Calu3 (cell line): ENCODE data around the gene PRCD. TPM values are rescaled to one million over a fixed set of nuclear protein-coding genes. Genes with fewer than 3 reads are reported as not detected.
"Not testable (repeated sequence)": the region's sequence is repeated elsewhere in the genome, so short reads cannot be mapped to it uniquely, and the experiment has no call there.

Experiments used
- BruUV-seq: library from RNA; stranded (reverse); fragments of 400-500 nt; replicated peaks from 2 replicates; lab custom pipeline; 2021; lab: Mats Ljungman, UMichigan
- CTCF ChIA-PET: fragments of 300-600 bp; sonication (Branson Sonifier 250); formaldehyde crosslinking; loops from one replicate; lab custom pipeline; 2022; ENCODE audit warnings: antibody characterized with exemption; lab: Charles Lee
- DNase-seq: peaks from one replicate; pipeline ENCODE4 v3.0.0; 2022
- H3K27ac Mint-ChIP-seq: one replicate; pipeline ENCODE4 v1.8.0; 2022; ENCODE audit warnings: mixed read lengths; ENCODE audit not compliant: unreplicated experiment
- H3K27me3 Mint-ChIP-seq: one replicate; pipeline ENCODE4 v1.8.0; 2022; ENCODE audit warnings: mixed read lengths; ENCODE audit not compliant: unreplicated experiment
- H3K36me3 Mint-ChIP-seq: one replicate; pipeline ENCODE4 v1.8.0; 2022; ENCODE audit warnings: mild to moderate bottlenecking, moderate library complexity, mixed read lengths; ENCODE audit not compliant: insufficient read depth, unreplicated experiment
- H3K4me1 Mint-ChIP-seq: one replicate; pipeline ENCODE4 v1.8.0; 2022; ENCODE audit warnings: mild to moderate bottlenecking, low read depth, mixed read lengths; ENCODE audit not compliant: unreplicated experiment
- H3K4me3 Mint-ChIP-seq: one replicate; pipeline ENCODE4 v1.8.0; 2022; ENCODE audit warnings: mild to moderate bottlenecking, low read depth, moderate library complexity, mixed read lengths; ENCODE audit not compliant: unreplicated experiment
- H3K9me3 Mint-ChIP-seq: one replicate; pipeline ENCODE4 v1.8.0; 2022; ENCODE audit warnings: low read depth, mixed read lengths; ENCODE audit not compliant: unreplicated experiment
- intact Hi-C: fragments of 100-400 bp; cut with micrococcal nuclease; formaldehyde crosslinking; loops from one replicate; pipeline ENCODE4 v1.10.0; 2022; ENCODE audit not compliant: unreplicated experiment
- total RNA-seq: library from RNA; stranded (reverse); gene quantifications from 2 replicates; pipeline ENCODE4 v1.2.3, GENCODE V29; 2022
- TF ChIP-seq, protein P1 (sequence below): fragments of 200-600 bp; IDR thresholded peaks from one replicate; pipeline ENCODE4 v1.8.0; 2022; ENCODE audit warnings: antibody characterized with exemption; ENCODE audit not compliant: unreplicated experiment

PRCD gene
- total RNA-seq, 1 experiment from 2014 or later, result not detected

DNA sequence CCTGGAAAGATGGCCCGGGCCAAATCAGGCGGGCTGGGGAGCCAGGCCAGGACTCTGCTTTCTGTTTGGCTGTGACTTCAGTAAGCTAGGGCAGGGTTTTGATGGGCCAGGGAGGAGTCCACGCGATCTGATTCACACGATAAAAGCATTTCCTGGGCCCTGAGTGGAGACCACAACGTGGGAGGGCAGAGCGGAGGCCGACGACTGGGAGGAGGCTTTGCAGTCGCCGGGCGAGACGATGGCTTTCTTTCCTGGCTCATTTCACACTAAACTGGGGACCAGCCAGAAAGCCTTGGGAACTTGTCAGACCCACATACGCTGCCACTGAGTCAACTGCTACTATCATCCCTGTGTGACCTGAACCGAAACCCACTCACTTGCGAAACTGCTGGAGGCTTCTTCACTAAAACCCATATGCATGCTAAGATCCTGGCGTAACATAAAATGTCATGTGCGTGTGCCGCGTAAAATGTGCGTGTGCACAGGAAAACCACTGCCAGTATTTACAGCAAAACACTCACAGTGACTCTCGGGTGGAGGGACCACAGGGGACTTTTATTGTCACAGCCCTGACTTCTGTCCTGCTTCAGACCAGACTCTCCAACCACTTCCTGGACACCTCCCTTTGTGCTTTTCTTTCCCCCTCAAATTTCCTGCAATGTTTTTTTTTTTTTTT lies 24.4 kb upstream of the PRCD start:
- no peaks in the 10 kb centered on the region for H3K36me3 Mint-ChIP-seq
- no peaks in the 10 kb centered on the region for H3K4me1 Mint-ChIP-seq
- H3K4me3 Mint-ChIP-seq, result no peak overlapping the region
- intact Hi-C loops, result no loop called here
- CTCF ChIA-PET, result interaction anchor here (0.7 kb wide), 2 partner anchors 12 to 156 kb away, joined by 3 to 4 read pairs; no protein-coding TSS in a partner anchor
- peaks cover 64% of the 10 kb centered on the region for H3K27me3 Mint-ChIP-seq
- no peak overlapping the region for H3K27ac Mint-ChIP-seq
- H3K9me3 Mint-ChIP-seq, result no peaks in the 10 kb centered on the region
- DNase-seq, result no peak
- TF ChIP-seq, protein P1, sequence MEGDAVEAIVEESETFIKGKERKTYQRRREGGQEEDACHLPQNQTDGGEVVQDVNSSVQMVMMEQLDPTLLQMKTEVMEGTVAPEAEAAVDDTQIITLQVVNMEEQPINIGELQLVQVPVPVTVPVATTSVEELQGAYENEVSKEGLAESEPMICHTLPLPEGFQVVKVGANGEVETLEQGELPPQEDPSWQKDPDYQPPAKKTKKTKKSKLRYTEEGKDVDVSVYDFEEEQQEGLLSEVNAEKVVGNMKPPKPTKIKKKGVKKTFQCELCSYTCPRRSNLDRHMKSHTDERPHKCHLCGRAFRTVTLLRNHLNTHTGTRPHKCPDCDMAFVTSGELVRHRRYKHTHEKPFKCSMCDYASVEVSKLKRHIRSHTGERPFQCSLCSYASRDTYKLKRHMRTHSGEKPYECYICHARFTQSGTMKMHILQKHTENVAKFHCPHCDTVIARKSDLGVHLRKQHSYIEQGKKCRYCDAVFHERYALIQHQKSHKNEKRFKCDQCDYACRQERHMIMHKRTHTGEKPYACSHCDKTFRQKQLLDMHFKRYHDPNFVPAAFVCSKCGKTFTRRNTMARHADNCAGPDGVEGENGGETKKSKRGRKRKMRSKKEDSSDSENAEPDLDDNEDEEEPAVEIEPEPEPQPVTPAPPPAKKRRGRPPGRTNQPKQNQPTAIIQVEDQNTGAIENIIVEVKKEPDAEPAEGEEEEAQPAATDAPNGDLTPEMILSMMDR, result no peak
- BruUV-seq, result no TSS peak

DNA sequence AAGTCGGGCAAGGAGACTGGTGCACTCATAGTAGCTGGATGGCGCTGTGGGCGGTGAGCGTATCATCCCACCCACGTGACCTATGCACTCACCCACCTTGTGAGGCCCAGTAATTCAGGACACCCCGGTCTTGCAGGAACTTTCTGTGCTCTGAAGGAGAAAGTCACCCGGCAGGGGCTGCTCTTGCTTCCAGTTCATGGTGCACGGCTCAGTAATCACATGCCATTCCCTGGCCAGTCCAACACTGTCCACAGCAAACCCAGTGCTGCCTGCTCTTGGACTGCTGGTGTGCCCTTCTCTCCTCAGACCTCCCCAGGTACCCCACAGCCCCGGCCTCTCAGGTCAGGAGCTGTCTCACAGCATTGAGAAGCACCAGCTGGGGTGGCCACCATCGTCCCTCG lies 22.2 kb upstream of the PRCD start:
- BruUV-seq, result no TSS peak
- Mint-ChIP-seq H3K4me1 (no peaks in the 10 kb centered on the region), H3K27me3 (peaks cover 59% of the 10 kb centered on the region), H3K27ac (no peak overlapping the region), H3K9me3 (no peaks in the 10 kb centered on the region), H3K4me3 (no peak overlapping the region), H3K36me3 (no peaks in the 10 kb centered on the region)
- TF ChIP-seq, protein P1, result no peak
- intact Hi-C loops, result no loop called here
- no peak for DNase-seq
- CTCF ChIA-PET, result no interaction called here

DNA sequence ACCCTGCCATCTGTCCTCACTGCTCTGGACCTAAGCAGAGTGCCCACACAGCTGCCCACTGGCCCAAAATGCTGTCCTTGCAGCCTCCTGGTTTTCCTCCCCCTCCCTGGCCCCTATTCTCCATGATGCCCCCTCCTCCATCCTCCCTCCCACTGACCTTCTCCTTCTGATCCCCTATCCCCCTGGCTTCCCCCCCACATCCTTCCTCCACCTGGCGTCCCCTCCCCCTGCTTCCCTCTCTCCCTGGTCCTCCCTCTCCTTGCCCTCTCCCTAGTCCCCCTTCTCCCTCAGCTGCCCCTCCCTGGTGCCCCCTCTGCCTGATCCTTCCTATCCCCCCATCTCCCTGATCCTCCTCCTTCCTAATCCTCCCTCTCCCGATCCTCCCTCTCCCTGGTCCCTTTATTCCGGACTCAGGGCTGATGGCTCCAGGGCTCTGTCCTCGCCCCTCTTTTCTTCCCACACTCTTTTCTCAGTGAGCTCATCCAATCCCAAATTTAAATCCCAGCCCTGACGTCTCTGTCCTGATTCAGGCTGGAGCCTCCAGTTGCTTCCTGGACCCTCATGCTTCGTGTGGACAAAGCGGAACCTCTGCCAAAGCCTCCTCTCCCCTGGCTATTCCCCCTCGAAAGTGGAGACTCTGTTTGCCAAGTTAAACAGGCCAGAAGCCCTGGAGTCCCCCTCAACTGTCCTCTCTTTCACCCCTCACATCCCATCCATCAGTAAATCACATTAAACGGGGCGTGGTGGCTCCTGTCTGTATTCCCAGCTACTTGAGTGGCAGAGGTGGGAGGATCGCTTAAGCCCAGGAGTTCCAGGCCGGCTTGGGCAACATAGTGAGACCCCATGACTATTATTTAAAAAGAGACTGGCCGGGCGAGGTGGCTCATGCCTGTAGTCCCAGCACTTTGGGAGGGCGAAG lies 20.5 kb upstream of the PRCD start:
- H3K4me3 Mint-ChIP-seq, result no peak overlapping the region
- intact Hi-C loops, result no loop called here
- no peak for DNase-seq
- peaks cover 42% of the 10 kb centered on the region for H3K27me3 Mint-ChIP-seq
- H3K36me3 Mint-ChIP-seq, result no peaks in the 10 kb centered on the region
- H3K9me3 Mint-ChIP-seq, result no peaks in the 10 kb centered on the region
- no peak overlapping the region for H3K27ac Mint-ChIP-seq
- H3K4me1 Mint-ChIP-seq, result peaks cover 3% of the 10 kb centered on the region
- CTCF ChIA-PET, result no interaction called here
- BruUV-seq, result no TSS peak
- TF ChIP-seq, protein P1, result no peak

DNA sequence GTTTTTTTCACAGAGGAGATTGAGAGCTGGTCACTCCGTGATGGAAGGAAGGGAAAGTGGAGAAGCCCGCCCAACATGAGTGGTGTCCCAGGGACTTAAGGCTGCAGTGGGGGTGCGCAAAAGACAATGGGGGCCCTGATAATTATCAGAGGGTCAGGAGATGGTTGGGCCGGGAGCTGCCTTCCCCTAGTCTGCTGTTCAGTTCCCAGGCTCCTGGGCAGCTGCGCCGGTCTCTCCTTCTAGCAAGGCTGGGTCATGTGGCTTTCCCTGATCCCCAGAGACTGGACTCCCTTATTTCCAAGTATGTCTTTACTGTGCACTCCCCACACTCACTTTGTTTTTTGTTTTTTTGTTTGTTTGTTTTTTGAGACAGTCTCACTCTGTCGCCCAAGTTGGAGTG lies 18.6 kb upstream of the PRCD start:
- BruUV-seq, result no TSS peak
- TF ChIP-seq, protein P1, result no peak
- peaks cover 38% of the 10 kb centered on the region for H3K27me3 Mint-ChIP-seq
- no peak overlapping the region for H3K4me3 Mint-ChIP-seq
- no peak for DNase-seq
- no peaks in the 10 kb centered on the region for H3K9me3 Mint-ChIP-seq
- CTCF ChIA-PET, result interaction anchor here (1.3 kb wide), 1 partner anchor 30 kb away, joined by 4 read pairs; no protein-coding TSS in a partner anchor
- intact Hi-C loops, result loop anchor here (5.0 kb wide), 1 partner anchor 101 kb away; no protein-coding TSS in a partner anchor
- H3K4me1 Mint-ChIP-seq, result peaks cover 14% of the 10 kb centered on the region
- H3K36me3 Mint-ChIP-seq, result no peaks in the 10 kb centered on the region
- no peak overlapping the region for H3K27ac Mint-ChIP-seq

DNA sequence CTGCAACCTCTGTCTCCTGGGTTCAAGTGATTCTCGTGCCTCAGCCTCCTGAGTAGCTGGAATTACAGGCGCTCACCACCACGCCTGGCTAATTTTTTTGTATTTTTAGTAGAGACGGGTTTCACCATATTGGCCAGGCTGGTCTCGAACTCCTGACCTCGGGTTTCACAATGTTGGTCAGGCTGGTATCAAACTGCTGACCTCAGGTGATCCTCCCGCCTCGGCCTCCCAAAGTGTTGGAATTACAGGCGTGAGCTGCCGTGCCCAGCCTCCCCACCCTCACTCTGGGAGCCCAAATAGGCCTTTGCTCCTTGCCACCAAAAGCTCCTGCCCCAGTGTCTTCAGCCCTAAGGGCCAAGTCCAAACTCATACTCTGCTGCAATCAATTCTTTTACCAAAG lies 18.2 kb upstream of the PRCD start:
- not testable (repeated sequence) for H3K27ac Mint-ChIP-seq, H3K36me3 Mint-ChIP-seq, H3K9me3 Mint-ChIP-seq, H3K4me3 Mint-ChIP-seq, DNase-seq, BruUV-seq
- H3K4me1 Mint-ChIP-seq, result peaks cover 14% of the 10 kb centered on the region
- H3K27me3 Mint-ChIP-seq, result peaks cover 39% of the 10 kb centered on the region
- intact Hi-C loops, result loop anchor here (2.0 to 5.0 kb wide), 2 partner anchors 25 to 101 kb away; no protein-coding TSS in a partner anchor
- CTCF ChIA-PET, result interaction anchor here (1.3 kb wide), 1 partner anchor 30 kb away, joined by 4 read pairs; no protein-coding TSS in a partner anchor
